ENCODE data around the gene DLG2. TPM values are rescaled to one million over a fixed set of nuclear protein-coding genes. Genes with fewer than 3 reads are reported as not detected.

DLG2 gene
- total RNA-seq, 4 donors from 2014 or later, result 6.5 to 14.6 (median 7.2) TPM

DNA sequence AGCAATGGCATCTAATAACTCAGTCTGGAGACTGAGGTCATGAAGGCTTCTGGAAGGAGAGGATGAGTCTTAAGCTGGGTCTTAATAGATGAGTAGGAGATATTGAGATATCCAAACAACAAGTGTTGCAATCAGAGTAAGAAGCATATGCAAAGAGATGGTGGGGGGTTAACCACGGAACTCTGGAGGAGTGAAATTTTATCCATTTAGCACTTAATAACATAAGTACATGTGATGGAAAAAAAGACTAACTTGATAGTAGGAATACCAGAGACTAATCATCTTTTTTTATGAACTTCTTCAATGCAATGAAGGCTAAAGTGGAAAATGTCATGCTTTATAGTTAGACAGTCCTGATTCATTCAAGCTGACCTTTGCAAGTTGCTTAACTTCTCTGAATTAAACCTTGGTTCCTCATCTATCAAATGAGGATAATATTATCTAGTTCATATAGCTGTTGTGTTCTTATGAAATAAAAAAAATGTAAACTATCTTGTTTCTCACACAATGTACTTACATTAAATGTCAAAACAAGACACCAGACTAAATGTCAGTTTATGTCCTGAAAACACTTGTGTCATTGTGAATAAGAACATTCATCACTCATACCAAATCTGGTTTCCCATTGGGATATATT lies 1937.9 kb downstream of the DLG2 start:
- Histone ChIP-seq H3K4me1 (peaks cover 0 to 9% (median 0%) of the 10 kb centered on the region in 4 donors), H3K9me3 (no peaks in the 10 kb centered on the region), H3K27ac (no peak overlapping the region), H3K36me3 (no peaks in the 10 kb centered on the region), H3K27me3 (no peaks in the 10 kb centered on the region), H3K4me3 (no peak overlapping the region)
- WGBS, 2 donors, result 58 to 67% methylated on average over 1 of the region's 1 CpG
- no peak for TF ChIP-seq EP300 (IDR thresholded peaks at IDR 0.05)
- TF ChIP-seq, protein P1, sequence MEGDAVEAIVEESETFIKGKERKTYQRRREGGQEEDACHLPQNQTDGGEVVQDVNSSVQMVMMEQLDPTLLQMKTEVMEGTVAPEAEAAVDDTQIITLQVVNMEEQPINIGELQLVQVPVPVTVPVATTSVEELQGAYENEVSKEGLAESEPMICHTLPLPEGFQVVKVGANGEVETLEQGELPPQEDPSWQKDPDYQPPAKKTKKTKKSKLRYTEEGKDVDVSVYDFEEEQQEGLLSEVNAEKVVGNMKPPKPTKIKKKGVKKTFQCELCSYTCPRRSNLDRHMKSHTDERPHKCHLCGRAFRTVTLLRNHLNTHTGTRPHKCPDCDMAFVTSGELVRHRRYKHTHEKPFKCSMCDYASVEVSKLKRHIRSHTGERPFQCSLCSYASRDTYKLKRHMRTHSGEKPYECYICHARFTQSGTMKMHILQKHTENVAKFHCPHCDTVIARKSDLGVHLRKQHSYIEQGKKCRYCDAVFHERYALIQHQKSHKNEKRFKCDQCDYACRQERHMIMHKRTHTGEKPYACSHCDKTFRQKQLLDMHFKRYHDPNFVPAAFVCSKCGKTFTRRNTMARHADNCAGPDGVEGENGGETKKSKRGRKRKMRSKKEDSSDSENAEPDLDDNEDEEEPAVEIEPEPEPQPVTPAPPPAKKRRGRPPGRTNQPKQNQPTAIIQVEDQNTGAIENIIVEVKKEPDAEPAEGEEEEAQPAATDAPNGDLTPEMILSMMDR (IDR thresholded peaks at IDR 0.05), result no peak
- no peak for TF ChIP-seq POLR2A (IDR thresholded peaks at IDR 0.05)
- no peak for DNase-seq (ENCODE audit: low spot score in 2 of 2)

DNA sequence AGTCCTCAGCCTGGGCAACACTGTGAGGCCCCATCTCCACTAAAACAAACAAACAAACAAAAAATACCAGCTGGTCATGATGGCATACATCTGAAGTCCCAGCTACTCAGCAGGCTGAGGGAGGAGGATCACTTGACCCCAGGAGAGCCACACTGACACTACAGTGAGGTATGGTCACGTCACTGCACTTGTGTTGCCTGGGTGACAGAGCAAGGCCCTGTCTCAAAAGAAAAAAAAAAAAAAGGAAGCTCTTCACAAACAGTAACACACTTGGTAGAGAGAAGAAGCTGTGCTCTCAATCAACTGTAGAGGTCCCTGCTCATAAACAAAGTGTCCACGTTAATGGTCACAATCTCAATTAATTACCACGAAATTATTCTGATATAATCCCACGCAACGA lies 1939.4 kb downstream of the DLG2 start:
- no peak overlapping the region for H3K27ac ChIP-seq
- no peak overlapping the region for H3K4me3 ChIP-seq
- no peaks in the 10 kb centered on the region for H3K36me3 ChIP-seq
- H3K9me3 ChIP-seq, result no peaks in the 10 kb centered on the region
- H3K4me1 ChIP-seq, result peaks cover 0 to 9% (median 0%) of the 10 kb centered on the region in 4 donors
- H3K27me3 ChIP-seq, result no peaks in the 10 kb centered on the region
- no peak for TF ChIP-seq EP300 (IDR thresholded peaks at IDR 0.05)
- no peak for DNase-seq (ENCODE audit: low spot score in 2 of 2)
- 84 to 85% methylated on average over 5 of the region's 5 CpGs for WGBS, 2 donors

DNA sequence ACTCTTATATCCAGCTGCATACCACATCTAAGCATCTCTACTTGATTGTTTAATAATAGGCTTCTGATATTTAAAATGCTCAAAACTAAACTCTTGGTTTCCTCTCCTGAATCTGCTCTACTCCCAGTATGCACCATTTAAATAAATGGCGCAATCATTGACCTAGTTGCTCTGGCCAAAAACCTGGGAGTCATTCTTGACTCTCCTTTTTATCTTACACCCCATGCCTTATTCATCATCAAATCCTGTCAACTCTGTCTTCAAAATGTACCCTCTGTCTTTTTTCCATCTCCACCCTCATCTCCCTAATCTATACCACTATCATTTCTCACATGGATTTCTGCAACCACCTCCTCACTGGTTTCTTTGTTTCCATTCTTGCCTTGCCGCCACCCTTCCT lies 1941.4 kb downstream of the DLG2 start:
- 91 to 99% methylated on average over 2 of the region's 2 CpGs for WGBS, 2 donors
- no peaks in the 10 kb centered on the region for H3K9me3 ChIP-seq
- DNase-seq (ENCODE audit: low spot score in 2 of 2), result no peak
- no peaks in the 10 kb centered on the region for H3K36me3 ChIP-seq
- peaks cover 0 to 12% (median 0%) of the 10 kb centered on the region in 4 donors for H3K4me1 ChIP-seq
- no peak overlapping the region for H3K4me3 ChIP-seq
- no peak overlapping the region for H3K27ac ChIP-seq
- no peak for TF ChIP-seq EP300 (IDR thresholded peaks at IDR 0.05)
- no peak for TF ChIP-seq POLR2A (IDR thresholded peaks at IDR 0.05)
- TF ChIP-seq, protein P1 (IDR thresholded peaks at IDR 0.05), result no peak
- H3K27me3 ChIP-seq, result no peaks in the 10 kb centered on the region

DNA sequence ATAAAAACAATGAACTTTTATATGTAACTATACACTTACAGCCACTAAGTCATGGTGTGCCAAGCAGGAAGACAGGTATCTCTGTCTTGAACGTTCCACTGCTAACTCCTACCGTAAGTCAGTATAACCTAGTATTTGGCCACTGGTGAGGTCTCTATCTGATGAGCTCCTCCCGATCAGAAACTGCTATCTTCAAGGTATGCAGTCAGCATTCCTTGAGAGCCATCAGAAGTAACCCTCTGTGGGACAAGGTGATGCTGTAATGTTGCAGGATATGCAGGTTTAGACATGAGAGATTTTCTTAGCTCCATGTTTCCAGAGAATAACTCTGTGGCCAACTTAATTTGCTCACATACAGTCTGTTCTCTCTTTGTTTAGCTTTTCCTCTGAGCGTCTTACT lies 1943.1 kb downstream of the DLG2 start:
- no peak overlapping the region for H3K27ac ChIP-seq
- no peaks in the 10 kb centered on the region for H3K9me3 ChIP-seq
- 84 to 87% methylated on average over 4 of the region's 4 CpGs for WGBS, 2 donors
- no peak for DNase-seq (ENCODE audit: low spot score in 2 of 2)
- no peak for TF ChIP-seq EP300 (IDR thresholded peaks at IDR 0.05)
- TF ChIP-seq, protein P1 (IDR thresholded peaks at IDR 0.05), result no peak
- no peak for TF ChIP-seq POLR2A (IDR thresholded peaks at IDR 0.05)
- H3K27me3 ChIP-seq, result no peaks in the 10 kb centered on the region
- no peaks in the 10 kb centered on the region for H3K36me3 ChIP-seq
- H3K4me1 ChIP-seq, result peaks cover 0 to 12% (median 0%) of the 10 kb centered on the region in 4 donors
- no peak overlapping the region for H3K4me3 ChIP-seq

DNA sequence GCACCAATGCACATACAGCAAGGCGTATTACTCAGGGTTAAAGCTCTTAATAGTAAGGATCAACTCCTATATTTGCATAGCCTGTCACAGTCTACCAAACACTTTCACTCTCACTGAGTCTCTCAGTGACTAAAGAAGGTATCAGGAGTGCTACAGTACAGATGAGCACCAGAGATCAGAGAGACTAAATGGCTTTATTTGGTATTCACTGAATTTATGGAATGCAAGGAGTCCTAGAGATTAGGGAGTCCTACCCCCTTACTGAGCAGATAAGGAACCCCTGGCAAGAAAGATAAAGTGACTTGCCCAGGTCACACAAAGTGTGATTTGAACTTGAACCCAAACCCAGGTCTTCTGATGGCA lies 1944.6 kb downstream of the DLG2 start:
- TF ChIP-seq, protein P1 (IDR thresholded peaks at IDR 0.05), result no peak
- TF ChIP-seq EP300 (IDR thresholded peaks at IDR 0.05) (no peak), POLR2A (IDR thresholded peaks at IDR 0.05) (no peak)
- H3K4me1 ChIP-seq, result peaks cover 0 to 12% (median 0%) of the 10 kb centered on the region in 4 donors
- no peak for DNase-seq (ENCODE audit: low spot score in 2 of 2)
- no peak overlapping the region for H3K4me3 ChIP-seq
- H3K27ac ChIP-seq, result no peak overlapping the region
- WGBS, 2 donors, result 83 to 100% methylated on average over 1 of the region's 1 CpG
- H3K9me3 ChIP-seq, result no peaks in the 10 kb centered on the region
- H3K36me3 ChIP-seq, result no peaks in the 10 kb centered on the region
- no peaks in the 10 kb centered on the region for H3K27me3 ChIP-seq

Data from tibial nerve (tissue), 4 donors.